ENCODE data around the gene ZNF32. TPM values are rescaled to one million over a fixed set of nuclear protein-coding genes. Genes with fewer than 3 reads are reported as not detected.

Gene ZNF32
- total and polyA plus RNA-seq, 8 donors = 14.8 to 56.3 (median 22.1) TPM

DNA sequence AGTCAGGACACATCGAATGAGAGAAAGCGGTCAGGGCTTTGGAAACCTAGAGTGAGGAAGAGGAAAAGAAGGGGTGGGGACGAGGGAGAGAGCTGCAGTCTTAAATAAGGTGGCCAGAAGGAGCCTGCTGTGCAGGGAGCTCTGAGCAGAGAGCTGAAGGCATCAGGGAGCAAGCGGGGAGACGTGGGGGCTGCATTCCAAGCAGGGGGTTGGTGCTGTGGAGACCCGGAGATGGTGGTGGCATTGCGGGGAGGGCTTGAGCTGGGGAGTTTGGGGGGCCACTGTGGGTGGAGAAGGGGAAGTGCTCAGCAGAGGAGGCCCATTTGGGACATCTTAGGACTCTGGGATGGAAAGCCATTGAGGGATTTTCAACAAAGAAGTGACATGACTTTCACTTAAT, 38.7 kb upstream of the ZNF32 start:
- FAIRE-seq (no peak), DNase-seq (no peak), ATAC-seq (no peak)
- Histone ChIP-seq H3K27me3 (no peaks in the 10 kb centered on the region), H3K36me3 (no peaks in the 10 kb centered on the region), H3K27ac (no peak overlapping the region), H3K9me3 (no peaks in the 10 kb centered on the region), H3K4me3 (no peak overlapping the region), H3K4me1 (peaks cover 5 to 17% (median 12%) of the 10 kb centered on the region in 3 donors)
- intact Hi-C loops (cut with DNase I) = loop anchor here in 1 of 3 donors (10.0 kb wide), 1 partner anchor 627 kb away; no protein-coding TSS in a partner anchor
- WGBS, 2 donors = 94% methylated on average over 7 of the region's 7 CpGs
- TF ChIP-seq CTCF (IDR thresholded peaks at IDR 0.05) = no peak

DNA sequence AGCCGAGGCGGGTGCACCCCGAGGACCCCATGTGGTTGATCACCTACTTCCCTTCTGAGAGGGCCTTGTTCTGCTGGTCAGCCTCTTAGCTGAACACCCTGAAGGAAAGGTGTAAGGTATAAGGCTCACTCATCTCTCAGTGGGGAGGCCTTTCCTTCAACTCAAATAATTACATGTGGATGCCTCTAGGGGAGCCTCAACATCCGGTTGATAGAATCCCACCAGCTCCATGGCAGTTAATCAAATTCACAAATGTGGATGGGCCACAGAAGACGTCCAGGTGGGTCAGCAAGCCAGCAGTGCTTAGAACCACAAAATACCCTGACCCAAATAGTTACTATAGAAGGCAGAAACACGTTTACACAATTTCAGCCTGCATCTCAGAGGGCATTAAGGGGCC, 37.7 kb upstream of the ZNF32 start:
- intact Hi-C loops (cut with DNase I) = loop anchor here in 1 of 3 donors (10.0 kb wide), 1 partner anchor 628 kb away; no protein-coding TSS in a partner anchor
- no peak for TF ChIP-seq CTCF (IDR thresholded peaks at IDR 0.05)
- 67 to 76% methylated on average over 6 of the region's 6 CpGs for WGBS, 2 donors
- Histone ChIP-seq H3K27ac (peak overlapping the region; percentile 51 to 78 (median 60)), H3K4me3 (no peak overlapping the region), H3K4me1 (peaks cover 5 to 12% (median 12%) of the 10 kb centered on the region in 3 donors), H3K36me3 (no peaks in the 10 kb centered on the region), H3K9me3 (no peaks in the 10 kb centered on the region), H3K27me3 (no peaks in the 10 kb centered on the region)
- FAIRE-seq (no peak), ATAC-seq (no peak), DNase-seq (no peak)

- Histone ChIP-seq H3K4me1 (peaks cover 5 to 12% (median 8%) of the 10 kb centered on the region in 3 donors), H3K4me3 (no peak overlapping the region), H3K9me3 (no peaks in the 10 kb centered on the region), H3K27ac (peak overlapping the region; percentile 51 to 78 (median 60)), H3K27me3 (no peaks in the 10 kb centered on the region), H3K36me3 (no peaks in the 10 kb centered on the region)
- FAIRE-seq (no peak), ATAC-seq (peak; percentile 58 to 78 (median 68)), DNase-seq (peak; percentile 75 to 94 (median 84))
- WGBS, 2 donors = 45 to 49% methylated on average over 8 of the region's 8 CpGs
- intact Hi-C loops (cut with DNase I) = loop anchor here in 1 of 3 donors (10.0 kb wide), 1 partner anchor 629 kb away; no protein-coding TSS in a partner anchor
- TF ChIP-seq CTCF (IDR thresholded peaks at IDR 0.05) = no peak
Observed at GRCh38 chr10:43685744-43686143, 37.1 kb upstream of the ZNF32 start.

GRCh38 chr10:43684292-43684559, 35.5 kb upstream of the ZNF32 start:
- ATAC-seq (no peak), FAIRE-seq (no peak)
- intact Hi-C loops (cut with DNase I) = loop anchor here in 1 of 3 donors (10.0 kb wide), 1 partner anchor 631 kb away; no protein-coding TSS in a partner anchor

More at GRCh38 chr10:43684292-43684559, 35.5 kb upstream of the ZNF32 start:
- Histone ChIP-seq H3K4me1 (peaks cover 5 to 14% (median 12%) of the 10 kb centered on the region in 3 donors), H3K36me3 (no peaks in the 10 kb centered on the region), H3K4me3 (no peak overlapping the region), H3K27me3 (no peaks in the 10 kb centered on the region), H3K9me3 (no peaks in the 10 kb centered on the region), H3K27ac (no peak overlapping the region)
- DNase-seq = no peak
- TF ChIP-seq CTCF (IDR thresholded peaks at IDR 0.05) = no peak
